Erythroblast (primary cell): ENCODE results near the gene ARHGAP29.
A peak's percentile ranks its signal among the peaks of the same experiment; 100 is the strongest.

Source experiments
- DNase-seq, 2 experiments: peaks; one replicate each; lab custom pipeline; 2025; lab: John Stamatoyannopoulos, UW
- GATA1 ChIP-seq: IDR thresholded peaks from 2 replicates; pipeline ENCODE4 v1.6.1; 2011; ENCODE audit warnings: low read depth, mild to moderate bottlenecking, control low read depth, low read length, moderate library complexity
- POLR2A ChIP-seq: IDR thresholded peaks from 2 replicates; pipeline ENCODE4 v1.6.1; 2011; ENCODE audit warnings: mild to moderate bottlenecking, low read length

ARHGAP29 gene

DNA sequence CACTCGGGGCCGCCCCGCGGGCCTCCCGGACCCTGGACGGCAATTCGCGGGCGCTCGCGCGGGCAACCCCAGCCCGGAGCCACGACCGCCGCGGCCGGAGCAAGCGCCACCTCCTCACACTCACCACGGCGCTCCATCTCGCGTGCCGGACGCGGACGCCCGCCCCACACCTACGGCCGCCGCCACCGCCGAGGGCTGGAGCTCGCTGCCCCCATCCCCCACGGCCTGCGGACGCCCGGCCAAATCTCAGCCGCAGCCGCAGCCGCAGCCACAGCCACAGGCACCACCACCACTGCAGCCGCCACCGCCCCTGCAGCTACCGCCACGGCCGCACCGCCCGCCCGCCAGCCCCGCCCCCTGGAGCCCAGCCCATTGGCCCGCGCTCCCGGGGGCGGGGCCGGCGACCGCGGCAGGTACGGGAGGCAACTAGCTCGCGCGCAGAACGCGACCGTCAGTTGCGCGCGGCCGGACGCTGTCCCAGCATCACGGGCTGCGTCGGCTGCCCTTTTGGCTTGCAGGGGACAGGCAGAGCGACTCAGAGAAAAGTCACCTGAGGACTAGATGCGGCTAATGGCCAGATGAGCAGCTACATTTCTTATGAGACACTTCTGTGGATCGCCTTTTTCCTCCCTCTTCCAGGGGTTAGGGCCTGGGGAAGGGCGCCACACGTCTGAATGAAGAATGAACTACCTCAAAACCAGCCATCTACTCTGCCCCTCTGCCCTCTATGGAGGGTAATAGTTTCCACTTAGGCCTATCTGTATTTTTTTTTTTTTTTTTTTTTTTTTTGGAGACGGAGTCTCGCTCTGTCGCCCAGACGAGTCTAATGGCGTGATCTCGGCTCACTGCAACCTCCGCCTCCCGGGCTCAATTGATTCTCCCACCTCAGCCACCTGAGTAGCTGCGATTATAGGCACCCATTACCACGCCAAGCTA lies at the start of gene ARHGAP29:
Gene ARHGAP29 (minus strand): TSS at position 294 of the 936 bp plus-strand sequence. CDS start 5,973 bp downstream, outside the sequence.
- DNase-seq, result peak; percentile 68 to 78
- TF ChIP-seq GATA1 (no peak), POLR2A (no peak)

DNA sequence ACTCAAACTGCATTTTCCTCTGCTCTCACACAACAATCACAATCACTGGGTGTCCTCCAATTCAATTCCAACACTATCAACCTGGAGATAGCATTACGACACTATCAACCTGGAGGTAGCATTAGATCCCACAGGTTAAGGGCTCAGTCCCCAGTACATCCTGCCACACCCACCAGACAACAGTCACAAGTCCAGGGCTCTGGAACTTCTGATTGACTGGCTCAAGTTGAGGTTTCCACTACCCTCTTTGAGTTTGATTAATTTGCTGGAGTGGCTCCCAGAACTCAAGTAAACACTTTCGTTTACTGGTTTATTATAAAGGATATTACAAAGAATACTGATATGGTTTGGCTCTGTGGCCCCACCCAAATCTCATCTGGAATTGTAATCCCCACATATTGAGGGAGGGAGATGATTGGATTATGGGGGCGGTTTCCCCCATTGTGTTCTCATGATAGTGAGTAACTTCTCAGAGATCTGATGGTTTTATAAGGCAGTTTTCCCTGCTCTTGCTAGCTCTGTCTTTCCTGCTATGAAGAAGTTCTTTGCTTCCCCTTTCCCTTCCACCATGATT lies 49.6 kb upstream of the ARHGAP29 start:
- DNase-seq, result no peak
- TF ChIP-seq POLR2A, result no peak
- no peak for TF ChIP-seq GATA1

DNA sequence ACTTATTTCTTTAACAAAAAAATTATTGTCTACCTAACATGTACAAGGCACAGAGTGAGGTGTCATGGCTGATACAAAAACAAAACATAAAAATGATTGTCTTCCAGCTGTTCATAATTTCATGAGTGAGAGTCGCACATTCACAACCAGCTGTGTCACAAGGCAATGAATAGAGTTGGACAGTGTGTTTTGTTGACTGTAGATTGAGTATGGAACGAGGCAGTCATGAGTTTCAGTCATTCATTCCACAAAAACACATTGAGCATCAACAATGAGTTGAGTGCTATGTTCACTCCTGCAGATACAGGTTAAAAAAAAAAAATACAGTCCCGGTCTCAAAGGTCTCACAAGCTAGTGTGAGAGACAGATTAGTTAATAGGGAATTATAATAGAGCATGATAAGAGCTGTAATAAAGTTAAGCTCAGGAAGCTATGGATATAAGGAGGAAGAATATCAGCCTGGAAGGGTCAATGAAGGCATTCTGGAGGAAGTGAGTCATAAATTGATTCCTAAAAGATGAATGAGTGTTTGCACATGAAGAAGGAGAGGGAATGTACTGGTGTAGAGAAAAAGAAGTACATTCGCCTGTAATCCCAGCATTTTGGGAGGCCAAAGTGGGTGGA lies 47.8 kb upstream of the ARHGAP29 start:
- TF ChIP-seq GATA1, result no peak
- no peak for TF ChIP-seq POLR2A
- DNase-seq, result no peak

- TF ChIP-seq POLR2A (no peak), GATA1 (no peak)
- DNase-seq, result no peak
Measured at GRCh38 chr1:94284476-94284875, 47.1 kb upstream of the ARHGAP29 start.

DNA sequence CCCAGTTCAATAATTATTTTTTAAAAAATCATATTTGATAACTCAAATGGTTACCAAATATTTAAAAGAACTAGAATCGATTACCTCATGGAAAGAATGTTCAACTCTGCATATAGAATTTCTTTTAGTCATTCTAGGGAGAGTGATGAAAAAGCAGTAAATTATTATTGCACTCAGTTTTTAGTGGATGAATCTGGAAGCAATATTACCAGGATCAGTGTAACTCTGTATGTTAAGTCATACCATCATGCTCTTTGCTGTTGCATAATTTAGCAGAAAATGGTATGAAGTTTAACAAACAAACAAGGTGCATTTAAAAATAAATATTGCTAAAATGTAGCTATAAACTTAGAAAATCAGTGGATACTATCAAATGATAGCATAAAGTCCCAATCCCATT lies 46.1 kb upstream of the ARHGAP29 start:
- DNase-seq, result no peak
- TF ChIP-seq GATA1, result no peak
- no peak for TF ChIP-seq POLR2A

GRCh38 chr1:94282143-94282711 lies 44.8 kb upstream of the ARHGAP29 start:
- TF ChIP-seq POLR2A (no peak), GATA1 (no peak)
- no peak for DNase-seq

GRCh38 chr1:94281361-94282142 lies 44.2 kb upstream of the ARHGAP29 start:
- no peak for DNase-seq
- TF ChIP-seq POLR2A (no peak), GATA1 (no peak)

DNA sequence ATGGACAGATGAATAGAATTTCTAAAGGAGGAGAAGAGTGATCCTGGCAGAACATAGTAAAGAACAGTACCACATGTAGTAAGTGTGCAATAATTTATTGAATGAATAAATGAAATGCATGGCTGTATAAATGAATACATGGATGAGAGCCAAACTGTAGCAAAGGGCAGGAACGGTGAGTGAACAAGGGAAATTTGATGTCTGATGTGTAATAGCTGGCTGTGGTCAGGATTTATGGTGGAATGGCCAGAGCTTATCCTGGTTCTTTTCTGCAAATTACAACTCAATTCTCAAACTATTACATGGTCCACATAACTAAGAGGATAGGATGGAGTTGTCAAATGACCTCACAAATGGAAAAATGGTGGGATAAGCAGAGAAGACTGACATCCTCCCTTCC lies 43.2 kb upstream of the ARHGAP29 start:
- TF ChIP-seq POLR2A, result no peak
- no peak for TF ChIP-seq GATA1
- DNase-seq, result no peak

DNA sequence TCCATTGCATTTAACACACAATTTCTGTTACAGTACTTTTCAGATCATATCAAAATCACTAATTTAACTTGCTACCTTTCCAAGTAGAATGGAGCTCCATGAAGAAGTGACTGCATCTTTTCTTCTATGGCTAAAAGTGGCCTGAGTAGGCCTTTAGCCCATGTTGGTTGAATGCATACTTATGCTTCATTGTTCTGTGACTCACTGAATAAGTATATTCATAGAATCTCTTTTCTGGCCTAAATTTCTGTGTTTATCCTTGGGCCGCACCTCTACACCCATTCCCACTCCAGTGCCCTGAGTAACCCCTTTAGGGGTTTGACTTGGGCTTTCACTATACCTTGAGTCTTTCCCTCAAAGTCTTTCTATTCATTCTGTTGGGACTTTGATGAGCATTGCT lies 42.1 kb upstream of the ARHGAP29 start:
- TF ChIP-seq POLR2A (no peak), GATA1 (no peak)
- no peak for DNase-seq

- TF ChIP-seq GATA1 (no peak), POLR2A (no peak)
- no peak for DNase-seq
Measured at GRCh38 chr1:94279038-94279437, 41.7 kb upstream of the ARHGAP29 start.

DNA sequence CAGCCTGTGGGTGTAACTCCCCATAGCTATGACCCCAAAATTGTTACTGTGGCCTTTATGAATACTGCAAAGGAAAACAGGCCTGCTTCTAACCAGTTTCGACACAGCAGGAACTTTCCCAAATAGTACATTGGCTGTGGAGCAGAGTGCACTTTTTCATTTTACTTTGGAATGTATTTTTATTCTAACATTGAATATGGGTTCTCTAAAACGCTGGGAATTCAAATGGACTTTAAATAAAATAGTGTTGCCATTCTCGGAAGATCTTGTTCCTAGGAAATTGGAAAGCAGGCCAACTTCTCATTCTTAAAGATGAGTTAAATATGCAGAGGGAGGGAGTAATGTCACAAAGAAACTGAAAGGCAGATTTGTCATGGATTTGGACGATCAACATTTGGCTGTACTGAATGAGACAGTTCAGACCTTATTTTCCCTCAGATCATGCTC lies 39.6 kb upstream of the ARHGAP29 start:
- DNase-seq, result no peak
- no peak for TF ChIP-seq POLR2A

DNA sequence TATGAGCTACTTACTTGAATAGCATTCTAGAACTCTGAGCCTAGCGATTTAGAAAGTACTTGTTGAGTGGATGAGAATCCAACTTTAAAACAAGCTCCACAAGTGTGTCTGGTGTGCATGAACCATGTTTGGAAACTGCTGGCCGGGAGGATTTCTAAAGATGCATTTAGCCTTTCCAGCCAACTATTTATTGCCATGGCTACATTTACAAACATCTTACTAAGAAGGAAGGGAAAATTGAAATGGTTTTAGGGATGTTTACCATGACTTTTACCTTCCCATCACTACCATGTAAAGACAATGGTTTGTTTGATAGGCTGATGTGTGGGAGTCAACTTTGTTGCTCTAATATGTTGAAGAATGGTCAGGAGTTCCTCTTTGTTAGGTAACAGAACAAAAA lies 37.7 kb upstream of the ARHGAP29 start:
- DNase-seq, result no peak
- TF ChIP-seq POLR2A (no peak), GATA1 (no peak)

DNA sequence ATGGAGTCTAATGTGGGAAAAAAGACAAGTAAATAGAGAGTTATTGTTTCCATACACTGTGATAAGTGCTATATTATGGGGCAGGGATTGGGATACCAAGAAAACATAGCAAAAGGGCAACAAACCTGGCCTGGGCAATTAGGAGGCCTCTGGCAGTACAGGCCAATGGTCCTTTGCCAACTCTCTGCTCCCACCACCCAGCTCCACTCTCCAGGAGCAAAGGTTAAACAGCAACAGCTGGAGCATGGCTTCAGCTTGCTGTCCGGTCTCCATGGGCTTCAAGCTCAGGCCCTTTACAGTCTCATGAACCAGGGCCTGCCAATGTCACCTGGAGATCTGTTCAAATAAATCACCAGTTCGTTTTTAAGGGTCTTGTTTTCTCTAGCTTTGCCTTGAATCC lies 37.2 kb upstream of the ARHGAP29 start:
- no peak for DNase-seq
- TF ChIP-seq GATA1 (no peak), POLR2A (no peak)
